Lower leg skin (tissue), 4 donors: ENCODE results near the gene B9D1. TPM values are rescaled to one million over a fixed set of nuclear protein-coding genes. Genes with fewer than 3 reads are reported as not detected.

Source experiments
- DNase-seq, 2 donors: peaks; one replicate each; pipeline ENCODE4 v3.0.0-alpha.2; 2019; ENCODE audit warnings: low spot score in 2 of 2
- H3K4me3 ChIP-seq: fragments of 200-600 bp; sonication (generic); 2 replicates; pipeline ENCODE4 v1.5.1; 2017; ENCODE audit warnings: mild to moderate bottlenecking, low read depth; ENCODE audit not compliant: poor library complexity, severe bottlenecking
- CTCF ChIP-seq, 3 donors: fragments of 450-650 bp; IDR thresholded peaks; one replicate each; pipeline ENCODE4 v1.5.1; 2016; ENCODE audit warnings: antibody characterized with exemption in 3 of 3, mild to moderate bottlenecking in 3 of 3, moderate library complexity in 2 of 3
- POLR2A ChIP-seq, 2 donors: fragments of 450-650 bp; IDR thresholded peaks; one replicate each; pipeline ENCODE4 v1.6.1; 2016 to 2017; ENCODE audit warnings: antibody characterized with exemption in 2 of 2, mild to moderate bottlenecking in 1 of 2, moderate library complexity in 1 of 2
- WGBS, 2 donors: methylation state at CpG; one replicate each; pipeline ENCODE4 v1.1.5; 2018; 5-methylcytosine and 5-hydroxymethylcytosine counted together
- intact Hi-C: fragments of 100-400 bp; cut with DNase I; formaldehyde crosslinking; loops from one replicate; pipeline ENCODE4 v1.15.0; 2023; ENCODE audit warnings: low total_unique reads
- total RNA-seq, 4 donors: library from RNA; depleted of rRNA; stranded (reverse); fragments of >200 nt; gene quantifications; one replicate each; pipeline ENCODE4 v1.1.0, GENCODE V29; 2016

Gene B9D1
- total RNA-seq, 4 donors from 2014 or later: 2.4 to 24.5 (median 19.5) TPM

GRCh38 chr17:19333132-19333440 lies 29.4 kb downstream of the B9D1 start:
- intact Hi-C loops: loop anchor here (10.0 kb wide), 1 partner anchor 48 kb away; no protein-coding TSS in a partner anchor
- no peak for DNase-seq
- no peak overlapping the region for H3K4me3 ChIP-seq
- TF ChIP-seq POLR2A (IDR thresholded peaks at IDR 0.05) (no peak), CTCF (IDR thresholded peaks at IDR 0.05) (no peak)
- WGBS, 2 donors: 100% methylated on average over 1 of the region's 1 CpG

DNA sequence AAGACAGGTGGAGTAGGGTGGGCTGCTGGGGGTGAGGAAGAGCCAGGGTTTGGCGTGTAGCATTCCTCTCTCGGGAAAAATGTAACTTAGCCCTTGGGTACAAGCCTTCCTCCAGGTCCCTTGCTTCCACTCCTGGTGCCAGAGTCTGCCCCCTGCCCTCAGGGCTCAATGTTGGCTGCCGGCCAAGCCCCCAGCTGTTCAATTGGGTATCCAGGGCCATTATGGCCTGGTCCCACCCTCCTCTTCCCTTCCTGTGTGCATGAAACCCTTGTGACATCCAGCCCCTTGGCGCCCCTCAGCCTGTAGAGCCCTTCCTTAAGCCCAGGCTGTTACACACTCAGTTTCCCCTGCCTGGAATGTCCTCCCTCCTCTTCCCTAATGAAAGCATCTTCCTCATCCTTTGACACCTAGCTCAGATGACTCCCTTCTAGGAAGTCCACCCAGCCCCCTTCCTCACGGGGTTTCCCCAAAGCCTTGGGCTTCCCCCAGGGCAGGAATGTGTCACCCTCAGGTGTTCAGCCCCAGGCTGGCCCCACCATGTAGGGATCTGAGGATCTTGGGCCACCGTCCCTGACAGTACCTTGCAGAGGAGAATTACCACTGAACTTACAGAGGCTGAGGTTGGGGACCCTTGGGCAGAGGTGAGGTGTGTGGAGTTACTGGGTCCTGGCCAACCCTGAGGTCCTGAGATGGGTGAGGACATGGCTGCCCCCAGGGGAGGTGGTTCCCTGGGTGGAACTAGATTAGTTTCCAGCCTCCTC lies 30.0 kb downstream of the B9D1 start:
- DNase-seq: no peak
- intact Hi-C loops: loop anchor here (10.0 kb wide), 1 partner anchor 48 kb away; no protein-coding TSS in a partner anchor
- 75 to 76% methylated on average over 6 of the region's 6 CpGs for WGBS, 2 donors
- TF ChIP-seq CTCF (IDR thresholded peaks at IDR 0.05): no peak
- TF ChIP-seq POLR2A (IDR thresholded peaks at IDR 0.05): no peak
- no peak overlapping the region for H3K4me3 ChIP-seq

GRCh38 chr17:19331543-19332245 lies 30.8 kb downstream of the B9D1 start:
- intact Hi-C loops: loop anchor here (10.0 kb wide), 1 partner anchor 47 kb away; no protein-coding TSS in a partner anchor
- no peak overlapping the region for H3K4me3 ChIP-seq
- TF ChIP-seq POLR2A (IDR thresholded peaks at IDR 0.05) (no peak), CTCF (IDR thresholded peaks at IDR 0.05) (no peak)
- WGBS, 2 donors: 92 to 93% methylated on average over 11 to 13 of the region's 13 CpGs
- DNase-seq: peak in 1 of 2 donors; percentile 46

DNA sequence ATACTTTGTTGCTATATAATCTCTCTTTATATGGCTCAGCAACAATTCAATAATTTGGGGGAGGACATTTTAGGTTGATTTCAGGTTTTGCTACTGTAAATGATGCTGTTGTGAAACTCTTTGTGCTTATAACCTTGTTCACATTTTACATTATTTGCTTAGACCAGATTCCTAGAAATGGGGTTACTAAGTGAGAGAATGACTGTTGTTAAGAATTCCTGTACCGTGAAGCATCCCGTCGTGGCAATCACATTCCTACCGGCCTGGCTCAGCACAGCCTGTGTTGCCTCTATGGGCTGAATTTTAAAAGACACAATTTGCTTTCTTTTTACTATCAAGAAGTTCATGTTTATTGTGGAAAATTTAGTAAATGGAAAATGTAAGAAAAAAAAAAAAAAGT lies 31.4 kb downstream of the B9D1 start:
- no peak overlapping the region for H3K4me3 ChIP-seq
- intact Hi-C loops: loop anchor here (10.0 kb wide), 1 partner anchor 46 kb away; no protein-coding TSS in a partner anchor
- DNase-seq: peak in 1 of 2 donors; percentile 23
- no peak for TF ChIP-seq POLR2A (IDR thresholded peaks at IDR 0.05)
- TF ChIP-seq CTCF (IDR thresholded peaks at IDR 0.05): no peak
- WGBS, 2 donors: 76 to 88% methylated on average over 4 of the region's 4 CpGs

GRCh38 chr17:19330271-19330670 lies 32.3 kb downstream of the B9D1 start:
- no peak for DNase-seq
- no peak for TF ChIP-seq CTCF (IDR thresholded peaks at IDR 0.05)
- TF ChIP-seq POLR2A (IDR thresholded peaks at IDR 0.05): no peak
- H3K4me3 ChIP-seq: no peak overlapping the region
- intact Hi-C loops: loop anchor here (10.0 kb wide), 1 partner anchor 45 kb away; no protein-coding TSS in a partner anchor
- 75 to 88% methylated on average over 3 of the region's 3 CpGs for WGBS, 2 donors
